A549 (cell line): ENCODE data around the gene PYY. TPM values are rescaled to one million over a fixed set of nuclear protein-coding genes. Genes with fewer than 3 reads are reported as not detected.

Experiments used
- ATAC-seq, 2 experiments: fragments of 200-7000 bp in 1 of 2; fragments of >200 bp in 1 of 2; cut with Nextera tagmentation in 1 of 2; cut with Tn5 transposase in 1 of 2; 3 replicates each; pipeline versions ENCODE4 v1.8.0 to v1.9.1; 2018 to 2020; ENCODE audit warnings: mild to moderate bottlenecking in 1 of 2, moderate library complexity in 1 of 2
- CTCF ChIA-PET: fragments of 300-600 bp; sonication (Branson Sonifier 250); formaldehyde crosslinking; extraction: SDS; loops from one replicate; lab custom pipeline; 2021; ENCODE audit warnings: antibody characterized with exemption, inconsistent platforms; lab: Yijun Ruan, JAX
- POLR2A ChIA-PET: fragments of 350-600 bp; formaldehyde crosslinking; extraction: SDS; loops from one replicate; lab custom pipeline; 2021; ENCODE audit warnings: antibody characterized with exemption, inconsistent platforms; lab: Yijun Ruan, JAX
- DNase-seq, 2 experiments: peaks; one replicate each; pipeline versions ENCODE4 v3.0.0 to v3.0.0-alpha.2; 2011 to 2016; ENCODE audit warnings: low read depth in 1 of 2, low spot score in 1 of 2
- FAIRE-seq: peaks from 2 replicates; lab custom pipeline; 2011; peaks lifted over from hg19 to GRCh38; lab: Jason Lieb, UNC
- H3K27ac ChIP-seq, 2 experiments: fragments of >200 bp; sonication (Bioruptor Twin); formaldehyde crosslinking; 3 replicates each; pipeline ENCODE4 v1.5.1; 2016 to 2017
- H3K4me1 ChIP-seq: fragments of >200 bp; sonication (Bioruptor Twin); formaldehyde crosslinking; 3 replicates; pipeline ENCODE4 v1.6.1; 2016
- H3K4me2 ChIP-seq: fragments of >200 bp; sonication (Bioruptor Twin); formaldehyde crosslinking; 3 replicates; pipeline ENCODE4 v1.6.1; 2016
- H3K4me3 ChIP-seq: fragments of >200 bp; sonication (Bioruptor Twin); formaldehyde crosslinking; 3 replicates; pipeline ENCODE4 v1.5.1; 2016
- H3K9me3 ChIP-seq: fragments of >200 bp; sonication (Bioruptor Twin); formaldehyde crosslinking; 3 replicates; pipeline ENCODE4 v1.6.1; 2016
- CBX2 ChIP-seq: fragments of 200-600 bp; sonication (generic); IDR thresholded peaks from 2 replicates; pipeline ENCODE4 v1.6.1; 2016; ENCODE audit warnings: low read depth, mild to moderate bottlenecking, borderline replicate concordance
- CHD4 ChIP-seq: fragments of 200-600 bp; sonication (generic); IDR thresholded peaks from 2 replicates; pipeline ENCODE4 v1.6.1; 2016; ENCODE audit warnings: antibody characterized with exemption, mild to moderate bottlenecking, borderline replicate concordance
- EHF ChIP-seq: fragments of 250-450 bp; sonication (Bioruptor Pico); IDR thresholded peaks from 2 replicates; pipeline ENCODE4 v1.5.0; 2020; ENCODE audit warnings: mild to moderate bottlenecking
- FOSB ChIP-seq: fragments of 250-450 bp; sonication (Bioruptor Pico); IDR thresholded peaks from 2 replicates; pipeline ENCODE4 v1.5.0; 2020; ENCODE audit warnings: mild to moderate bottlenecking, moderate library complexity
- FOSL2 ChIP-seq, 2 experiments: fragments of 450-650 bp in 1 of 2; fragments of >200 bp in 1 of 2; sonication (Bioruptor Twin) in 1 of 2; formaldehyde crosslinking; IDR thresholded peaks; 2 replicates each; pipeline versions ENCODE4 v1.5.0 to v1.6.1; 2016 to 2020; ENCODE audit warnings: mild to moderate bottlenecking in 1 of 2, moderate library complexity in 1 of 2
- FOXS1 ChIP-seq: fragments of 250-450 bp; sonication (Bioruptor Pico); IDR thresholded peaks from 2 replicates; pipeline ENCODE4 v1.5.0; 2020; ENCODE audit warnings: mild to moderate bottlenecking, moderate library complexity
- GATA3 ChIP-seq: IDR thresholded peaks from 2 replicates; pipeline ENCODE4 v1.6.1; 2012; ENCODE audit warnings: borderline replicate concordance
- HEYL ChIP-seq: fragments of 250-450 bp; sonication (Bioruptor Pico); IDR thresholded peaks from 2 replicates; pipeline ENCODE4 v1.8.0; 2021; ENCODE audit warnings: mild to moderate bottlenecking, moderate library complexity
- HOXA7 ChIP-seq: fragments of 250-450 bp; sonication (Bioruptor Pico); IDR thresholded peaks from 2 replicates; pipeline ENCODE4 v1.5.0; 2020; ENCODE audit warnings: mild to moderate bottlenecking, moderate library complexity
- HOXB13 ChIP-seq: fragments of 250-450 bp; sonication (Bioruptor Pico); IDR thresholded peaks from 2 replicates; pipeline ENCODE4 v1.5.0; 2020; ENCODE audit warnings: low read depth, mild to moderate bottlenecking, moderate library complexity
- KDM1A ChIP-seq: fragments of 200-600 bp; sonication (generic); IDR thresholded peaks from 2 replicates; pipeline ENCODE4 v1.6.1; 2016; ENCODE audit warnings: low read depth, mild to moderate bottlenecking
- KDM5A ChIP-seq: fragments of 200-600 bp; sonication (generic); IDR thresholded peaks from 2 replicates; pipeline ENCODE4 v1.6.1; 2016; ENCODE audit warnings: antibody characterized with exemption, mild to moderate bottlenecking
- MAFK ChIP-seq: fragments of 450-650 bp; IDR thresholded peaks from 2 replicates; pipeline ENCODE4 v1.6.1; 2014; ENCODE audit not compliant: partially characterized antibody
- MAZ ChIP-seq: fragments of 150-350 bp; IDR thresholded peaks from 2 replicates; pipeline ENCODE4 v1.6.1; 2014; ENCODE audit warnings: antibody characterized with exemption, low read depth, low read length, borderline replicate concordance
- NFE2L2 ChIP-seq: fragments of 150-350 bp; conservative IDR thresholded peaks from 2 replicates; pipeline ENCODE4 v1.6.1; 2014; ENCODE audit warnings: low read length
- NR3C1 ChIP-seq: fragments of >200 bp; sonication (Bioruptor Twin); formaldehyde crosslinking; IDR thresholded peaks from 3 replicates; pipeline ENCODE4 v1.6.1; 2017
- POLR2AphosphoS2 ChIP-seq: conservative IDR thresholded peaks from 2 replicates; pipeline ENCODE4 v1.6.1; 2012; ENCODE audit warnings: low read length, improper control_type of control experiment, inconsistent platforms
- RAD21 ChIP-seq, 2 experiments: fragments of >200 bp in 1 of 2; sonication (Bioruptor Twin) in 1 of 2; formaldehyde crosslinking in 1 of 2; IDR thresholded peaks in 1 of 2; conservative IDR thresholded peaks in 1 of 2; 2 replicates in 1 of 2; 3 replicates in 1 of 2; pipeline ENCODE4 v1.6.1; 2012 to 2018; ENCODE audit warnings: inconsistent platforms in 1 of 2
- RARB ChIP-seq: fragments of 250-450 bp; sonication (Bioruptor Pico); IDR thresholded peaks from 2 replicates; pipeline ENCODE4 v1.8.0; 2021; ENCODE audit warnings: mild to moderate bottlenecking, moderate library complexity
- RFX5 ChIP-seq: fragments of 450-650 bp; IDR thresholded peaks from 2 replicates; pipeline ENCODE4 v1.7.1; 2014; ENCODE audit warnings: antibody characterized with exemption, mild to moderate bottlenecking, moderate library complexity
- SMC3 ChIP-seq: fragments of >200 bp; sonication (Bioruptor Twin); formaldehyde crosslinking; IDR thresholded peaks from 3 replicates; pipeline ENCODE4 v1.6.1; 2018; ENCODE audit warnings: inconsistent platforms
- TFCP2L1 ChIP-seq: fragments of 250-450 bp; sonication (Bioruptor Pico); IDR thresholded peaks from 2 replicates; pipeline ENCODE4 v1.5.0; 2021; ENCODE audit warnings: mild to moderate bottlenecking
- TP53 ChIP-seq: fragments of 250-450 bp; sonication (Bioruptor Pico); IDR thresholded peaks from 2 replicates; pipeline ENCODE4 v1.5.0; 2021; ENCODE audit warnings: mild to moderate bottlenecking, moderate library complexity
- ZC3H11A ChIP-seq: fragments of 450-650 bp; IDR thresholded peaks from 2 replicates; pipeline ENCODE4 v1.6.1; 2014; ENCODE audit warnings: antibody characterized with exemption, mild to moderate bottlenecking
- ZSCAN20 ChIP-seq: fragments of 250-450 bp; sonication (Bioruptor Pico); IDR thresholded peaks from 2 replicates; pipeline ENCODE4 v1.8.0; 2022; ENCODE audit warnings: mild to moderate bottlenecking, moderate library complexity
- WGBS: methylation state at CpG from one replicate; pipeline ENCODE4 v1.1.6; 2017; ENCODE audit errors: missing lambda C conversion rate; 5-methylcytosine and 5-hydroxymethylcytosine counted together
- polyA plus RNA-seq, 4 experiments: library from polyadenylated mRNA; depleted of rRNA in 3 of 4; stranded (reverse); fragments of >200 nt; fragmentation: RNase III in 1 of 4; extraction: RNeasy Plus Mini Kit Qiagen cat#74134 plus additional on column Dnase treatment in 1 of 4; gene quantifications; 2 replicates in 3 of 4; 3 replicates in 1 of 4; pipeline ENCODE4 v1.2.3, GENCODE V29; 2011 to 2017
- TF ChIP-seq, protein P1 (sequence below): fragments of 450-650 bp; IDR thresholded peaks from 2 replicates; pipeline ENCODE4 v1.6.1; 2014; ENCODE audit warnings: antibody characterized with exemption
- TF ChIP-seq, protein P2 (sequence below): IDR thresholded peaks from 2 replicates; pipeline ENCODE4 v1.6.1; 2012
- TF ChIP-seq, protein P3 (sequence below): fragments of 150-350 bp; IDR thresholded peaks from 2 replicates; pipeline ENCODE4 v1.6.1; 2014; ENCODE audit warnings: low read depth, mild to moderate bottlenecking, low read length
- TF ChIP-seq, protein P4 (sequence below): fragments of >200 bp; sonication (Bioruptor Twin); formaldehyde crosslinking; IDR thresholded peaks from 3 replicates; pipeline ENCODE4 v1.5.1; 2016
- TF ChIP-seq, protein P5 (sequence below): fragments of >200 bp; sonication (Bioruptor Twin); formaldehyde crosslinking; IDR thresholded peaks from 3 replicates; pipeline ENCODE4 v1.6.1; 2016

Gene PYY
- polyA plus RNA-seq, 2 of the 4 experiments (the other 2 are of a cell fraction), result not detected

DNA sequence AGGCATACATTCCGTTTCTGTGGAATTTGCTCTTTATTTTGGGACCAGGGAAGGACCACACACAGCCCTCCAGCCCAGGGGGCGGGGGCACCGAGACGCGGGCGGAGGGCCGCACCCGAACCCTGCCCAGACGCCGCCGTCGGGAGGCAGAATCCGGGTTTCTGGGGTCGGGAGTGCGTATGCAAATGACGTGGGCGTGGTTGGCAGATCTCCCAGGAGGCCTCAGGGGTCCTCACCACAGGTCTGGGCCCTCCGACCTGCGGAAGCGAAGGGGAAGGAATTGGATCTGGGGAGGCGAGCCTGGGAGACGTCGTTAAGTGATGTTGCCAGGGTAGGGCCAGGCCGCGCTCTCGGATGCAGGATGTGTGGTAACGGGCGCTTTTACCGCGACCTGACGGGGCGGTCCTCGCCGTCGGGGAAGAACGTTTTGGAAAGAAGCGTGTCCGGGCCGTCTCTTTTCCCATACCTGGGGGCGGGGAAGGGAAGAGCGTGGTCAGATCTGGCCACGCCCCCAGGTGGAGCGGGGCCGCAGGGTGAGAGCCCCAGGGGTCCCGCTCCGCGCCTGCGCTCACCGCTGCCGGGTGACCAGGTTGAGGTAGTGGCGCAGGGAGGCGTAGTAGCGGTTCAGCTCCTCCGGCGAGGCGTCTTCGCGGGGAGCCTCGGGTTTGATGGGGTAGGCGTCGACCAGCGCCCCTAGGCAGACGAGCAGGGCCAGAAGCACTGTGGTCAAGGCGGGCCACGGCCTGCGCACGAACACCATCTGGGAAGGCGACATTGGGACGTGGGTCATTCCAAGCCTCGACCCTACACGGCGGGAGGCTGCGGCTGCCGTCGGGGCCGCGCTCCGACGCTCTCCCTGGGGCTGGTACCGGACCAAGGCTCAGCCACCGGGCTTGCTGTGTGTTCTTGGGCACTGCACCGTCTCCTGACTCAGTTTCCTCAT lies 745 bp downstream of the PYY start:
- TF ChIP-seq FOSL2 (IDR thresholded peaks at IDR 0.05), result no peak
- no peak for TF ChIP-seq FOSL2 (CRISPR knock-in tag; IDR thresholded peaks at IDR 0.05)
- TF ChIP-seq FOXS1 (CRISPR knock-in tag), result no peak
- no peak for TF ChIP-seq RFX5
- no peak for TF ChIP-seq GATA3
- TF ChIP-seq CBX2, result no peak
- TF ChIP-seq CHD4, result no peak
- TF ChIP-seq HEYL (CRISPR knock-in tag), result no peak
- TF ChIP-seq, protein P1, sequence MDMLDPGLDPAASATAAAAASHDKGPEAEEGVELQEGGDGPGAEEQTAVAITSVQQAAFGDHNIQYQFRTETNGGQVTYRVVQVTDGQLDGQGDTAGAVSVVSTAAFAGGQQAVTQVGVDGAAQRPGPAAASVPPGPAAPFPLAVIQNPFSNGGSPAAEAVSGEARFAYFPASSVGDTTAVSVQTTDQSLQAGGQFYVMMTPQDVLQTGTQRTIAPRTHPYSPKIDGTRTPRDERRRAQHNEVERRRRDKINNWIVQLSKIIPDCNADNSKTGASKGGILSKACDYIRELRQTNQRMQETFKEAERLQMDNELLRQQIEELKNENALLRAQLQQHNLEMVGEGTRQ, result no peak
- no peak for TF ChIP-seq HOXA7 (CRISPR knock-in tag)
- TF ChIP-seq, protein P2, sequence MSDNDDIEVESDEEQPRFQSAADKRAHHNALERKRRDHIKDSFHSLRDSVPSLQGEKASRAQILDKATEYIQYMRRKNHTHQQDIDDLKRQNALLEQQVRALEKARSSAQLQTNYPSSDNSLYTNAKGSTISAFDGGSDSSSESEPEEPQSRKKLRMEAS, result no peak
- TF ChIP-seq SMC3, result no peak
- TF ChIP-seq, protein P3, sequence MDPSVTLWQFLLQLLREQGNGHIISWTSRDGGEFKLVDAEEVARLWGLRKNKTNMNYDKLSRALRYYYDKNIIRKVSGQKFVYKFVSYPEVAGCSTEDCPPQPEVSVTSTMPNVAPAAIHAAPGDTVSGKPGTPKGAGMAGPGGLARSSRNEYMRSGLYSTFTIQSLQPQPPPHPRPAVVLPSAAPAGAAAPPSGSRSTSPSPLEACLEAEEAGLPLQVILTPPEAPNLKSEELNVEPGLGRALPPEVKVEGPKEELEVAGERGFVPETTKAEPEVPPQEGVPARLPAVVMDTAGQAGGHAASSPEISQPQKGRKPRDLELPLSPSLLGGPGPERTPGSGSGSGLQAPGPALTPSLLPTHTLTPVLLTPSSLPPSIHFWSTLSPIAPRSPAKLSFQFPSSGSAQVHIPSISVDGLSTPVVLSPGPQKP, result no peak
- TF ChIP-seq MAFK, result no peak
- TF ChIP-seq MAZ, result no peak
- Histone ChIP-seq H3K4me3 (0 out of 3 replicates have a peak overlapping the region, but pooled peaks have one; percentile 17), H3K9me3 (no peaks in the 10 kb centered on the region), H3K4me1 (peaks cover 7% of the 10 kb centered on the region; the same call in 2 of the 3 replicates), H3K27ac (no peak overlapping the region), H3K4me2 (peak overlapping the region; percentile 56)
- CTCF ChIA-PET, result interaction anchor here (0.9 to 22.4 kb wide), 3 partner anchors 9 to 45 kb away, joined by 3 to 657 read pairs (median 87); partner anchors contain the start of genes NAGS and PPY
- ATAC-seq (peak in 1 of 2 experiments; percentile 13; a peak in 1 of 6 replicates), DNase-seq (no peak), FAIRE-seq (no peak)
- POLR2A ChIA-PET, result no interaction called here
- WGBS, result 51% methylated on average over 65 of the region's 82 CpGs

DNA sequence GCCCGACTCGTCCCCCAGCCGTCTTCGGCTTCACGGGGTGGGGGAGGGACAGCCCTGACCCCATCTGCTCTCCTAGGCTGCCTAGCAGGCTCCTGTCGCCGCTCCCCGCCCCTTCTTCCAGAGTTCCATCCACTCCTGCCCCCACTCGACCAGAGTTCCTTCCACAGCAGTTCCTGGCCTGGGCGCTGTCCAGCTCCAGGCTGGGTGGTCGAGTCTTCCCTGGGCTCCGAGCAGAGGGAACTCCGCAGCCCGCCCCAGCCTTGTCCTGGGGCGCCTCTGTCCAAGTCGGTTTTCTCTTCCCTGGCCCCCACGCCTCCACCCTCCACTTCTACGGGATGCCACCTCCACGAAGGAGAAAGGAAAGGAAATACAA lies 1.4 kb downstream of the PYY start:
- POLR2A ChIA-PET, result no interaction called here
- 69% methylated on average over 19 of the region's 19 CpGs for WGBS
- Histone ChIP-seq H3K4me3 (no peak overlapping the region), H3K9me3 (no peaks in the 10 kb centered on the region), H3K4me1 (peaks cover 7% of the 10 kb centered on the region; the same call in 2 of the 3 replicates), H3K27ac (no peak overlapping the region), H3K4me2 (peak overlapping the region; percentile 56)
- TF ChIP-seq ZC3H11A (no peak), FOXS1 (CRISPR knock-in tag) (no peak), EHF (CRISPR knock-in tag) (no peak), NFE2L2 (no peak), ZSCAN20 (CRISPR knock-in tag) (no peak), TP53 (CRISPR knock-in tag) (no peak), NR3C1 (no peak), RAD21 (conservative IDR thresholded peaks at IDR 0.05 in 1 of 2, IDR thresholded peaks at IDR 0.05 in 1 of 2) (no peak), KDM5A (no peak), RARB (CRISPR knock-in tag) (no peak), POLR2AphosphoS2 (no peak), TFCP2L1 (CRISPR knock-in tag) (no peak), KDM1A (no peak), FOSB (no peak), HOXB13 (CRISPR knock-in tag) (no peak)
- TF ChIP-seq, protein P4, sequence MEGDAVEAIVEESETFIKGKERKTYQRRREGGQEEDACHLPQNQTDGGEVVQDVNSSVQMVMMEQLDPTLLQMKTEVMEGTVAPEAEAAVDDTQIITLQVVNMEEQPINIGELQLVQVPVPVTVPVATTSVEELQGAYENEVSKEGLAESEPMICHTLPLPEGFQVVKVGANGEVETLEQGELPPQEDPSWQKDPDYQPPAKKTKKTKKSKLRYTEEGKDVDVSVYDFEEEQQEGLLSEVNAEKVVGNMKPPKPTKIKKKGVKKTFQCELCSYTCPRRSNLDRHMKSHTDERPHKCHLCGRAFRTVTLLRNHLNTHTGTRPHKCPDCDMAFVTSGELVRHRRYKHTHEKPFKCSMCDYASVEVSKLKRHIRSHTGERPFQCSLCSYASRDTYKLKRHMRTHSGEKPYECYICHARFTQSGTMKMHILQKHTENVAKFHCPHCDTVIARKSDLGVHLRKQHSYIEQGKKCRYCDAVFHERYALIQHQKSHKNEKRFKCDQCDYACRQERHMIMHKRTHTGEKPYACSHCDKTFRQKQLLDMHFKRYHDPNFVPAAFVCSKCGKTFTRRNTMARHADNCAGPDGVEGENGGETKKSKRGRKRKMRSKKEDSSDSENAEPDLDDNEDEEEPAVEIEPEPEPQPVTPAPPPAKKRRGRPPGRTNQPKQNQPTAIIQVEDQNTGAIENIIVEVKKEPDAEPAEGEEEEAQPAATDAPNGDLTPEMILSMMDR, result no peak
- TF ChIP-seq, protein P5, sequence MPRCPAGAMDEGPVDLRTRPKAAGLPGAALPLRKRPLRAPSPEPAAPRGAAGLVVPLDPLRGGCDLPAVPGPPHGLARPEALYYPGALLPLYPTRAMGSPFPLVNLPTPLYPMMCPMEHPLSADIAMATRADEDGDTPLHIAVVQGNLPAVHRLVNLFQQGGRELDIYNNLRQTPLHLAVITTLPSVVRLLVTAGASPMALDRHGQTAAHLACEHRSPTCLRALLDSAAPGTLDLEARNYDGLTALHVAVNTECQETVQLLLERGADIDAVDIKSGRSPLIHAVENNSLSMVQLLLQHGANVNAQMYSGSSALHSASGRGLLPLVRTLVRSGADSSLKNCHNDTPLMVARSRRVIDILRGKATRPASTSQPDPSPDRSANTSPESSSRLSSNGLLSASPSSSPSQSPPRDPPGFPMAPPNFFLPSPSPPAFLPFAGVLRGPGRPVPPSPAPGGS, result no peak
- TF ChIP-seq, protein P2, result no peak
- CTCF ChIA-PET, result interaction anchor here (1.1 to 22.4 kb wide), 5 partner anchors 9 to 75 kb away, joined by 3 to 657 read pairs (median 11); partner anchors contain the start of genes NAGS and PPY
- FAIRE-seq, result no peak
- no peak for ATAC-seq
- DNase-seq, result no peak
